ENCODE measurements around the gene CCL18.
"Not testable (repeated sequence)": the region's sequence is repeated elsewhere in the genome, so short reads cannot be mapped to it uniquely, and the experiment has no call there.

The CCL18 gene

GRCh38 chr17:36069136-36069535, 5.1 kb downstream of the CCL18 start:
- in situ Hi-C loops (cut with MboI; ENCODE audit: low sequenced_read_pairs, unreplicated experiment): no loop called here
- TF ChIP-seq, protein P1, sequence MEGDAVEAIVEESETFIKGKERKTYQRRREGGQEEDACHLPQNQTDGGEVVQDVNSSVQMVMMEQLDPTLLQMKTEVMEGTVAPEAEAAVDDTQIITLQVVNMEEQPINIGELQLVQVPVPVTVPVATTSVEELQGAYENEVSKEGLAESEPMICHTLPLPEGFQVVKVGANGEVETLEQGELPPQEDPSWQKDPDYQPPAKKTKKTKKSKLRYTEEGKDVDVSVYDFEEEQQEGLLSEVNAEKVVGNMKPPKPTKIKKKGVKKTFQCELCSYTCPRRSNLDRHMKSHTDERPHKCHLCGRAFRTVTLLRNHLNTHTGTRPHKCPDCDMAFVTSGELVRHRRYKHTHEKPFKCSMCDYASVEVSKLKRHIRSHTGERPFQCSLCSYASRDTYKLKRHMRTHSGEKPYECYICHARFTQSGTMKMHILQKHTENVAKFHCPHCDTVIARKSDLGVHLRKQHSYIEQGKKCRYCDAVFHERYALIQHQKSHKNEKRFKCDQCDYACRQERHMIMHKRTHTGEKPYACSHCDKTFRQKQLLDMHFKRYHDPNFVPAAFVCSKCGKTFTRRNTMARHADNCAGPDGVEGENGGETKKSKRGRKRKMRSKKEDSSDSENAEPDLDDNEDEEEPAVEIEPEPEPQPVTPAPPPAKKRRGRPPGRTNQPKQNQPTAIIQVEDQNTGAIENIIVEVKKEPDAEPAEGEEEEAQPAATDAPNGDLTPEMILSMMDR (IDR thresholded peaks at IDR 0.05; ENCODE audit: borderline replicate concordance, control extremely low read depth, extremely low read depth, insufficient read depth, missing control alignments): no peak
- DNase-seq (ENCODE audit: low spot score): no peak

DNA sequence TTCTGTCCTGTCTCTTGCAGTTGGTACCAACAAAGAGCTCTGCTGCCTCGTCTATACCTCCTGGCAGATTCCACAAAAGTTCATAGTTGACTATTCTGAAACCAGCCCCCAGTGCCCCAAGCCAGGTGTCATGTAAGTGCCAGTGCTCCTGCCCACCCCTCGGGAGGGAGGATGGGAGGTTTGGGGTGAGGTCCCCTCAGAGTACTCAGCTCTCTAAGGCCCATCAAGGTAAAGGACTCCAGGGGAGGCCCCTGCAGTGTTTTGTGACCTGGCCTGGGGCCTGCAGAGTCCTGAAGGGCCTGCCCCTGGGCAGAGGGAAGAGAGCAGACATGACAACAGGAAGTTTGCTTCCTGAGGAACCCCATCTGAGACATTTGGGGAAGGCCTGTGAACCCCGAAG, 6.4 kb downstream of the CCL18 start:
- TF ChIP-seq, protein P1 (IDR thresholded peaks at IDR 0.05; ENCODE audit: borderline replicate concordance, control extremely low read depth, extremely low read depth, insufficient read depth, missing control alignments): no peak

DNA sequence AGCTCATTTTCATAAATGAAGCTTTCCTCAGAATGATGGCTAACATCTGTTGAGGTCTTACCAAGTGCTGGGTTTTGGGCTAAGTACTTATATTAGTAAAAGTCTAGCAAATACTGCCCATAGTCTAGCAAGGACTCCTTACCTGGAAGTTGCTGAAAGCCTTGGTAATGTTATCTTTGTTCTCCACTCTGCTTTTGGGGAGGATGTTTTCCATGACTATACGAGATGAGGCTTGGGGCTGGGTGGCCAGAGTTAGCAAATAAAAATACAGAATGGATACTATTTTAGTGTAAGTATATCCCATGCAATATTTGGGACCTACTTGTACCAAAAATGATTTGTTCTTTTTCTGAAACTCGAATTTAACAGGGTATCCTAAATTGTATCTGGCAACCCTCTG, 7.7 kb downstream of the CCL18 start:
- TF ChIP-seq, protein P1 (IDR thresholded peaks at IDR 0.05; ENCODE audit: borderline replicate concordance, control extremely low read depth, extremely low read depth, insufficient read depth, missing control alignments): no peak
- no peak for DNase-seq (ENCODE audit: low spot score)
- in situ Hi-C loops (cut with MboI; ENCODE audit: low sequenced_read_pairs, unreplicated experiment): loop anchor here (10.0 kb wide), 1 partner anchor 97 kb away; no protein-coding TSS in a partner anchor

More for the DNA sequence above, 6.4 kb downstream of the CCL18 start:
- DNase-seq (ENCODE audit: low spot score): no peak
- in situ Hi-C loops (cut with MboI; ENCODE audit: low sequenced_read_pairs, unreplicated experiment): loop anchor here (10.0 kb wide), 1 partner anchor 96 kb away; no protein-coding TSS in a partner anchor

DNA sequence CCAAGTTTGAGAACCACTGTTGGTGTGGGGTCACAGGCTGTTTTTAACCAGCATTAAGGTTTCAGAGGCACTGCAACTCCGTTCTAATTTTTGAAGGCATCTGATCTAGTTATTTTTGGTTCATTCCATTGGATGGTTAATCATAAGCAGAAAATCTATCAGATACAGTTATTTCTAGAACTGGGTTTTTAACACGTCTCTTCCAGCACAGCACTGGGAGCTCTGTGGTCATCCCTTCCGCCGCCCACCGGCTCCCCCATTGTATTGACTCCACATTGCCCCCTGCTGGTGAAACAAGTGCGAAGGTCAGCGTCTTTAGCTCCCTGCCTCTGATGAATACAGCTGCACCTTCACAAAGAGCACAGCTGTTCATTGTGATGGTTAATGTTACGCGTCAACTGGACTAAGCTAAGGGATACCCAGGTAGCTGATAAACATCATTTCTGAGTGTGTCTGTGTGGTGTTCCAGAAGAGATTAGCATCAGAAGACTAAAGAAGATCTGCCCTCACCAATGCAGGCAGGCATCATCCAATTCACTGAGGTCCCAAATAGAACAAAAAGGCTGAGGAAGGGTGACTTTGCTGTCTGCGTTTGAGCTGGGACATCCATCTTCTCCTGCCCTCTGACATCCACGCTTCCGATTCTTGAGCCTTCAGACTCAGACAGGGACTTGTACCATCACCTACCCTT, 8.5 kb downstream of the CCL18 start:
- in situ Hi-C loops (cut with MboI; ENCODE audit: low sequenced_read_pairs, unreplicated experiment): loop anchor here (10.0 kb wide), 1 partner anchor 98 kb away; no protein-coding TSS in a partner anchor
- DNase-seq (ENCODE audit: low spot score): peak; percentile 73
- TF ChIP-seq, protein P1 (IDR thresholded peaks at IDR 0.05; ENCODE audit: borderline replicate concordance, control extremely low read depth, extremely low read depth, insufficient read depth, missing control alignments): peak; percentile 72

DNA sequence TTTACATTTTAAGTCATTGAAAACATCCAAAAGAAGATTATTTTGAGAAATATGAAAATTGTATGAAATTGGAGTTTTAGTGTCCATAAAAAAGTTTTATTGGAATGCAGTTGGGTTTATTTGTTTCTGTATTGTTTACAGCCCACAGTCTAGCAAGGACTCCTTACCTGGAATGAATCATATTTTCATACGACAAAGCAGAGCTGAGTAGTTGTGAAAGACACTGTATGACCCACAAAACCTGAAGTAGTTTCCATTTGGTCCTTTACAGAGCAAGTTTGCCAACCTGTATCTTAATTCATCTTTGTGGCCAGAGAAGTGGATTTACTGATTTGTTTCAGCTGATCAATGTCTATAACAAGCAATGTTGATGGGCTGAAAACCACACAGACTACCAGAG, 10.3 kb downstream of the CCL18 start:
- DNase-seq (ENCODE audit: low spot score): peak; percentile 24
- in situ Hi-C loops (cut with MboI; ENCODE audit: low sequenced_read_pairs, unreplicated experiment): loop anchor here (10.0 kb wide), 1 partner anchor 100 kb away; no protein-coding TSS in a partner anchor
- TF ChIP-seq, protein P1 (IDR thresholded peaks at IDR 0.05; ENCODE audit: borderline replicate concordance, control extremely low read depth, extremely low read depth, insufficient read depth, missing control alignments): no peak

DNA sequence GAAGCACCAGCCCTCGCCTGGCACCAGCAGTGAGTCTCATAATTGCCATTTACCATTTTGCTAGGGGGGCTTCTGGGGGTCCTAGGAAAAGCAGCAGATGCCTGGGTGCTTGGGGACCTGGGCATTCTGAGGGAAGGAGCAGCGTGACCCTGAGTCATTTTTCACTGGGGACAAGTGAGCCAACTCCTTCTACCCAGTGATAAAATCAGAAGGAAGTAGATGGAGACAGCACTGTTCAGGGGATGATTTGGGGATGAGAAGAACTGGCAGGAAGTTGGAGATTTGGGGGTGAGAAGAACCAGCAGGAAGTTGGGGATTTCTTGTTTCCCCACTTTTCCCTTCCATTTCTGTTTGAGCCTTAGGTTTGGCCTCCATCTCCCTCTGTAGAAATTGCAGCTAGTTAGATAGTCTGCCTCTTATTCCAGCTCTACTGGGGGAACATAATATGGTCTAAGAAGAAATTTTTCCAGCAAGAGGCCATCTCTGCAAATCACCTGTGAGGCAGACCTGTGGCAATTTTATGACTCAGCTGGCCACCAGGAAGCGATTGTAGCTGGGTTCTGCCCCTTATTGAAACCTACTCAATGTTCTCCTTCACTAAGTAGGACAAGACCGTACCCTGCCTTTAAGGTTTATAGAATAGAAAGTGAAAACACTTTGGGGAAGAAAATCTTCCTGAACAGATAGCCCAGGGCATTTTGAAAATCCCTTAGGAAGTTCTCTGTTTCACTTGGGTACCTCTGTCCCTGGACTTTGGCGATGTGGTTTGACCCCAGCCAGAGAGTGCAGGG, 17.8 kb downstream of the CCL18 start:
- DNase-seq (ENCODE audit: low spot score): peak; percentile 32
- in situ Hi-C loops (cut with MboI; ENCODE audit: low sequenced_read_pairs, unreplicated experiment): not testable (repeated sequence)

DNA sequence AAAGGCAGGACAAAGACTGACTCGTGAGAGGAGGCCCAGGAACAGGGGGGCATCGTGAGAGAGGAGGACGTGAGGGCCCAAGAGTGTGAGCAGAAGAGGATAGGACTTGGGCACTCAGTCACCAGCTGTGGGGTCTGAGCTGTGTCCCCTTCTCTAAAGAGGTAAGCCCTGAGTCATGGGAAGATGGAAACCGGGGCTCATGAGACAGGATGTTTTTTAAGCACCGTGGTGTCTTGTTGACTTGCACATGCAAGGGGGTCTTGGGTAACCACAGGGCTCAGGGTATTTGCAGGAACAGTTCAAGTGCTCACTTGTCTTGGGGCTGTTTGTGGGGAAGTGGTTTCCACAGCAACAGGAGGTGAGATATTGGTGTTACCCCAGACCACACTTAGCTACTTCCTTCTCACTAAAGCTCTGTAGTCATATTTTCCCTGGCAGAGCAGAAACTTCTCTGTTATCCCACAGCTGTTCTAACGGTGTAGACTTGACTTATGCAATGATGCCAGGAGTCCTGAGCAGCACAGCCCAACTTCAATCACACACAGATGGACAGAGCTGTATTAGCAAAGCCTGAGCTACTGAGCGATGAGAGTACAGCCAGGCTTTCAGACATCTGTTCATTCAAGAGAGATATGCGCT, 18.5 kb downstream of the CCL18 start:
- in situ Hi-C loops (cut with MboI; ENCODE audit: low sequenced_read_pairs, unreplicated experiment): not testable (repeated sequence)
- peak; percentile 55 for DNase-seq (ENCODE audit: low spot score)

DNA sequence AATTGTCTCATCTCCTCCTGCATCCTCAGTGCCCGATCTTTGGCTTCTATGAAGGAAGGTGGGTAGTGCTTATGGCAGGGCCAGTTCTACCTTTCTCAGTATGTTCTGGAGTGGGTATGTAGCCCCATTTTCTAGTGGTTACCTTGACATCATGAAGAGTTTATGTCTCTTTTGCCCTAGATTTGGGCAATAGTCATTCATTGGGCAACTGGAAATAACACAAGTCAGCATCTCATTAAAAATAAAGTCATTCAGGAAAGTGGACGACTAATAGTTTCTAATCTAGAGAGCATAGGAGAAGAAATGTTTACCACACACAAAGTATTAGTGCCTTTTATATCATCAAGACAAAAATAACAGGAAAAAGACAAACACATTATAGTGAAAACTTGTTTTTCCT, 19.6 kb downstream of the CCL18 start:
- DNase-seq (ENCODE audit: low spot score); in situ Hi-C loops (cut with MboI; ENCODE audit: low sequenced_read_pairs, unreplicated experiment): not testable (repeated sequence)
